ENCODE data around the gene EIPR1. TPM values are rescaled to one million over a fixed set of nuclear protein-coding genes. Genes with fewer than 3 reads are reported as not detected.

The EIPR1 gene
- total RNA-seq, 1 experiment from 2014 or later = 27.8 TPM

- H3K27ac Mint-ChIP-seq = no peak overlapping the region
- Histone ChIP-seq H3K23me2 (ENCODE audit: insufficient read length, low read depth, low read length, poor library complexity, severe bottlenecking) (no peaks in the 10 kb centered on the region), H4K20me1 (ENCODE audit: control insufficient read depth, insufficient read depth, insufficient read length) (no peaks in the 10 kb centered on the region), H3K4me2 (ENCODE audit: insufficient read depth, insufficient read length, low read length) (no peak overlapping the region), H4K91ac (ENCODE audit: insufficient read length, low read depth, low read length) (no peak overlapping the region), H4K5ac (ENCODE audit: insufficient read length, low read depth, low read length) (no peak overlapping the region), H3K56ac (ENCODE audit: insufficient read length, low read depth, low read length) (no peak overlapping the region), H3K27ac (ENCODE audit: insufficient read length, low read depth, low read length) (no peak overlapping the region), H3K23ac (ENCODE audit: insufficient read length, low read depth, low read length) (no peak overlapping the region), H3K27me3 (ENCODE audit: insufficient read depth, low read length) (no peaks in the 10 kb centered on the region), H2BK20ac (ENCODE audit: low read depth, low read length, poor library complexity, severe bottlenecking) (no peak overlapping the region), H2BK12ac (ENCODE audit: insufficient read length, low read depth, low read length) (no peak overlapping the region), H2AK5ac (ENCODE audit: insufficient read length, low read length) (no peak overlapping the region), H3K18ac (ENCODE audit: insufficient read length, low read depth, low read length) (no peak overlapping the region), H2AFZ (ENCODE audit: low read length) (no peak overlapping the region), H3K79me1 (ENCODE audit: insufficient read depth, low read depth, low read length, poor library complexity, severe bottlenecking) (no peaks in the 10 kb centered on the region), H3T11ph (ENCODE audit: low read length) (no peak overlapping the region), H3K4me1 (ENCODE audit: insufficient read depth, low read length) (no peaks in the 10 kb centered on the region), H3K9ac (ENCODE audit: extremely low read depth, insufficient read length, low read length) (no peak overlapping the region), H3K9me3 (ENCODE audit: control insufficient read depth, low read depth, low read length) (no peaks in the 10 kb centered on the region), H2BK120ac (ENCODE audit: low read depth, low read length, poor library complexity, severe bottlenecking) (no peak overlapping the region), H2BK5ac (ENCODE audit: insufficient read length, low read length) (no peak overlapping the region), H3K14ac (ENCODE audit: insufficient read depth, low read length) (no peak overlapping the region), H3K4ac (ENCODE audit: low read depth, low read length) (no peak overlapping the region), H4K8ac (replicated peaks; ENCODE audit: insufficient read length, low read depth, low read length) (no peak overlapping the region), H3K79me2 (ENCODE audit: insufficient read depth, low read length) (no peaks in the 10 kb centered on the region), H2BK15ac (ENCODE audit: low read depth, low read length) (no peak overlapping the region)
- H3K4me1 Mint-ChIP-seq = 0 out of 4 replicates have a peak, but pooled peaks cover 0 to 2% of the 10 kb centered on the region in 2 experiments
- H3K4me3 Mint-ChIP-seq = no peak overlapping the region
- WGBS (ENCODE audit: extremely low coverage, insufficient read length, low lambda C conversion rate) = no CpG with 5 or more reads among the region's 10 CpGs
- peaks cover 4 to 5% (median 5%) of the 10 kb centered on the region in 3 experiments; a peak in 3 of 7 replicates for H3K36me3 Mint-ChIP-seq (ENCODE audit: insufficient read depth in 1 of 3, low read depth in 3 of 3)
- no peak for DNase-seq
- peaks cover 0 to 3% of the 10 kb centered on the region in 2 experiments; a peak in 2 of 5 replicates for H3K9me3 Mint-ChIP-seq
- TF ChIP-seq CTCF (conservative IDR thresholded peaks at IDR 0.05) = no peak
- no peaks in the 10 kb centered on the region for H3K27me3 Mint-ChIP-seq (ENCODE audit: low read depth)
Observed at GRCh38 chr2:3177891-3178577, 199.6 kb downstream of the EIPR1 start.
